Liver (tissue), 9 donors: ENCODE data around the gene ADCK1. TPM values are rescaled to one million over a fixed set of nuclear protein-coding genes. Genes with fewer than 3 reads are reported as not detected.
"Not testable (repeated sequence)": the region's sequence is repeated elsewhere in the genome, so short reads cannot be mapped to it uniquely, and the experiment has no call there.

Source experiments
- DNase-seq: peaks from one replicate; pipeline ENCODE4 v3.0.0-alpha.2; 2017; ENCODE audit warnings: low spot score
- H3K27ac ChIP-seq, 2 donors: one replicate each; pipeline ENCODE4 v1.7.0; 2013; ENCODE audit warnings: inconsistent platforms in 2 of 2, low read length in 2 of 2, control low read depth in 1 of 2, low read depth in 1 of 2, mild to moderate bottlenecking in 1 of 2
- H3K27me3 ChIP-seq, 4 donors: one replicate each; pipeline versions ENCODE4 v1.6.1 to v1.7.0; 2013; ENCODE audit warnings: low read length in 3 of 4, inconsistent platforms in 1 of 4, mild to moderate bottlenecking in 1 of 4, moderate library complexity in 1 of 4; ENCODE audit not compliant: control insufficient read depth in 4 of 4, insufficient read depth in 4 of 4
- H3K36me3 ChIP-seq, 4 donors: one replicate each; pipeline versions ENCODE4 v1.6.1 to v1.7.0; 2013; ENCODE audit warnings: low read length in 3 of 4, mild to moderate bottlenecking in 3 of 4, low read depth in 1 of 4, moderate library complexity in 1 of 4; ENCODE audit not compliant: control insufficient read depth in 4 of 4, insufficient read depth in 3 of 4
- H3K4me1 ChIP-seq, 4 donors: one replicate each; pipeline versions ENCODE4 v1.6.1 to v1.7.0; 2013; ENCODE audit warnings: low read length in 3 of 4, mild to moderate bottlenecking in 3 of 4, moderate library complexity in 1 of 4; ENCODE audit not compliant: control insufficient read depth in 4 of 4, insufficient read depth in 4 of 4
- H3K4me3 ChIP-seq, 3 donors: one replicate each; pipeline versions ENCODE4 v1.6.1 to v1.7.0; 2013; ENCODE audit warnings: low read length in 3 of 3, control low read depth in 1 of 3, low read depth in 1 of 3, mild to moderate bottlenecking in 1 of 3
- H3K9ac ChIP-seq, 2 donors: one replicate each; pipeline ENCODE4 v1.7.0; 2013; ENCODE audit warnings: low read length in 2 of 2, mild to moderate bottlenecking in 2 of 2, moderate library complexity in 2 of 2, control low read depth in 1 of 2, low read depth in 1 of 2
- H3K9me3 ChIP-seq, 4 donors: one replicate each; pipeline versions ENCODE4 v1.6.1 to v1.7.0; 2013; ENCODE audit warnings: low read length in 3 of 4; ENCODE audit not compliant: control insufficient read depth in 4 of 4
- EGR1 ChIP-seq, 2 donors: IDR thresholded peaks; 2 replicates each; pipeline ENCODE4 v1.6.1; 2016 to 2018; ENCODE audit warnings: antibody characterized with exemption in 2 of 2, low read depth in 2 of 2
- FOXA1 ChIP-seq: IDR thresholded peaks from 2 replicates; pipeline ENCODE4 v1.6.1; 2016; ENCODE audit warnings: antibody characterized with exemption
- FOXA2 ChIP-seq: IDR thresholded peaks from 2 replicates; pipeline ENCODE4 v1.6.1; 2016; ENCODE audit warnings: antibody characterized with exemption
- GABPA ChIP-seq, 2 donors: IDR thresholded peaks in 1 of 2; conservative IDR thresholded peaks in 1 of 2; 2 replicates each; pipeline ENCODE4 v1.6.1; 2016; ENCODE audit warnings: antibody characterized with exemption in 2 of 2, mild to moderate bottlenecking in 1 of 2, moderate library complexity in 1 of 2
- HNF4A ChIP-seq, 2 donors: conservative IDR thresholded peaks; 2 replicates each; pipeline ENCODE4 v1.6.1; 2016; ENCODE audit warnings: antibody characterized with exemption in 2 of 2, mild to moderate bottlenecking in 2 of 2
- HNF4G ChIP-seq: IDR thresholded peaks from 2 replicates; pipeline ENCODE4 v1.6.1; 2016; ENCODE audit warnings: antibody characterized with exemption
- JUND ChIP-seq, 2 donors: IDR thresholded peaks; 2 replicates each; pipeline ENCODE4 v1.6.1; 2016; ENCODE audit warnings: antibody characterized with exemption in 2 of 2
- NR2F2 ChIP-seq: IDR thresholded peaks from 2 replicates; pipeline ENCODE4 v1.6.1; 2016; ENCODE audit warnings: antibody characterized with exemption
- RAD21 ChIP-seq, 2 donors: IDR thresholded peaks; 2 replicates each; pipeline ENCODE4 v1.6.1; 2016; ENCODE audit warnings: antibody characterized with exemption in 2 of 2, mild to moderate bottlenecking in 2 of 2
- REST ChIP-seq: IDR thresholded peaks from 2 replicates; pipeline ENCODE4 v1.6.1; 2016; ENCODE audit warnings: antibody characterized with exemption, mild to moderate bottlenecking
- RXRA ChIP-seq, 2 donors: IDR thresholded peaks; 2 replicates each; pipeline ENCODE4 v1.6.1; 2017 to 2018; ENCODE audit warnings: antibody characterized with exemption in 2 of 2, mild to moderate bottlenecking in 1 of 2
- SP1 ChIP-seq: IDR thresholded peaks from 2 replicates; pipeline ENCODE4 v1.6.1; 2018; ENCODE audit warnings: antibody characterized with exemption, mild to moderate bottlenecking
- TAF1 ChIP-seq: conservative IDR thresholded peaks from 2 replicates; pipeline ENCODE4 v1.6.1; 2016; ENCODE audit warnings: antibody characterized with exemption, mild to moderate bottlenecking
- YY1 ChIP-seq: IDR thresholded peaks from 2 replicates; pipeline ENCODE4 v1.6.1; 2016; ENCODE audit warnings: antibody characterized with exemption, mild to moderate bottlenecking
- ZBTB33 ChIP-seq: IDR thresholded peaks from 2 replicates; pipeline ENCODE4 v1.6.1; 2016; ENCODE audit warnings: antibody characterized with exemption
- WGBS: extraction: QIAGEN DNeasy Blood & Tissue Kit; methylation state at CpG from one replicate; pipeline ENCODE4 v1.1.7; 2013; 5-methylcytosine and 5-hydroxymethylcytosine counted together
- polyA plus RNA-seq, 2 donors: library from polyadenylated mRNA; stranded (reverse) in 1 of 2; unstranded in 1 of 2; fragments of 200-250 nt in 1 of 2; fragments of >200 nt in 1 of 2; fragmentation: Nextera tagmentation in 1 of 2; extraction: Ambion mirVana in 1 of 2; gene quantifications; one replicate each; pipeline versions ENCODE4 v1.2.1 to v1.2.3, GENCODE V29; 2013 to 2015
- total RNA-seq, 2 donors: library from RNA; depleted of rRNA; stranded (reverse); fragments of >200 nt; gene quantifications; one replicate each; pipeline ENCODE4 v1.2.3, GENCODE V29; 2014
- TF ChIP-seq, protein P1 (sequence below): IDR thresholded peaks from 2 replicates; pipeline ENCODE4 v1.6.1; 2016; ENCODE audit warnings: antibody characterized with exemption
- TF ChIP-seq, protein P2 (sequence below): IDR thresholded peaks from 2 replicates; pipeline ENCODE4 v1.6.1; 2016; ENCODE audit warnings: antibody characterized with exemption
- TF ChIP-seq, protein P3 (sequence below): fragments of 150-350 bp; IDR thresholded peaks from 2 replicates; pipeline ENCODE4 v1.5.1; 2017; ENCODE audit warnings: improper control_type of control experiment, low read depth, low read length; ENCODE audit not compliant: missing input control
- donor health status: healthy.
- donor health status: healthy.
- donor health status: healthy.
- donor health status: healthy.
- donor health status: healthy.

The ADCK1 gene
- total and polyA plus RNA-seq, 4 donors = 4.0 to 4.9 (median 4.4) TPM

- TF ChIP-seq YY1 (no peak), RAD21 (IDR thresholded peaks at IDR 0.05) (no peak), HNF4A (conservative IDR thresholded peaks at IDR 0.05) (no peak)
- DNase-seq = no peak
- WGBS = 97% methylated on average over 3 of the region's 3 CpGs
- H3K4me1 ChIP-seq = no peaks in the 10 kb centered on the region
- no peak overlapping the region for H3K27ac ChIP-seq
- H3K9me3 ChIP-seq = no peaks in the 10 kb centered on the region
- H3K36me3 ChIP-seq = no peaks in the 10 kb centered on the region
- H3K4me3 ChIP-seq = no peak overlapping the region
- H3K27me3 ChIP-seq = no peaks in the 10 kb centered on the region
- H3K9ac ChIP-seq = no peak overlapping the region
These were observed 8.3 kb downstream of the ADCK1 start for GRCh38 chr14:77808250-77808649.

- 98% methylated on average over 1 of the region's 1 CpG for WGBS
- H3K9me3 ChIP-seq = no peaks in the 10 kb centered on the region
- no peak for TF ChIP-seq TAF1
- no peak overlapping the region for H3K4me3 ChIP-seq
- no peaks in the 10 kb centered on the region for H3K27me3 ChIP-seq
- H3K27ac ChIP-seq = no peak overlapping the region
- H3K36me3 ChIP-seq = no peaks in the 10 kb centered on the region
- no peaks in the 10 kb centered on the region for H3K4me1 ChIP-seq
- no peak for DNase-seq
- no peak overlapping the region for H3K9ac ChIP-seq
These were observed 9.1 kb downstream of the ADCK1 start for GRCh38 chr14:77809011-77809410.

DNA sequence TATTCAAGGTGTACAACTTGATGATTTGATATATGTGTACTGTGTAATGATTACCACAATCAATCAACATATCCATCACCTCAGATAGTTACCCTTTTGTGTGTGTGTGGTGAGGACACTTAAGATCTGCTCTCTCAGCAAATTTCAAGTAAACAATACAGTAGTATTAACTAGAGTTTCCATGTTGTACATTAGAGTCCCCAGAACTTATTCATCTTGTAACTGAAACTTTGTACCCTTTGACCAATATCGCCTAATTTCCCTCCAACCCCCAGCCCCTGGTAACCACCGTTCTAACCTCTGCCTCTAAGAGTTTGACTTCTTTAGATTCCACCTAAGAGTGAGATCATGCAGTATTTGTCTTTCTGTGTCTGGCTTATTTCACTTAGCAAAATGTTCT is 12.1 kb downstream of the ADCK1 start:
- Histone ChIP-seq H3K4me1 (peaks cover 0 to 2% (median under 1%) of the 10 kb centered on the region in 4 donors), H3K27ac (no peak overlapping the region), H3K9ac (no peak overlapping the region), H3K9me3 (no peaks in the 10 kb centered on the region), H3K27me3 (no peaks in the 10 kb centered on the region), H3K36me3 (no peaks in the 10 kb centered on the region), H3K4me3 (no peak overlapping the region)
- WGBS = 88% methylated on average over 2 of the region's 2 CpGs
- no peak for DNase-seq
- TF ChIP-seq, protein P1, sequence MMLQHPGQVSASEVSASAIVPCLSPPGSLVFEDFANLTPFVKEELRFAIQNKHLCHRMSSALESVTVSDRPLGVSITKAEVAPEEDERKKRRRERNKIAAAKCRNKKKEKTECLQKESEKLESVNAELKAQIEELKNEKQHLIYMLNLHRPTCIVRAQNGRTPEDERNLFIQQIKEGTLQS = no peak
- TF ChIP-seq, protein P2, sequence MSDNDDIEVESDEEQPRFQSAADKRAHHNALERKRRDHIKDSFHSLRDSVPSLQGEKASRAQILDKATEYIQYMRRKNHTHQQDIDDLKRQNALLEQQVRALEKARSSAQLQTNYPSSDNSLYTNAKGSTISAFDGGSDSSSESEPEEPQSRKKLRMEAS = no peak
- TF ChIP-seq FOXA1 (no peak), TAF1 (no peak), ZBTB33 (no peak), HNF4G (no peak), JUND (IDR thresholded peaks at IDR 0.05) (no peak), EGR1 (IDR thresholded peaks at IDR 0.05; ENCODE audit: low read depth in 2 of 2) (no peak), FOXA2 (no peak), RAD21 (IDR thresholded peaks at IDR 0.05) (no peak), SP1 (no peak), NR2F2 (no peak), REST (no peak), RXRA (IDR thresholded peaks at IDR 0.05) (no peak), GABPA (IDR thresholded peaks at IDR 0.05 in 1 of 2, conservative IDR thresholded peaks at IDR 0.05 in 1 of 2) (no peak), YY1 (no peak), HNF4A (conservative IDR thresholded peaks at IDR 0.05) (no peak)
- TF ChIP-seq, protein P3, sequence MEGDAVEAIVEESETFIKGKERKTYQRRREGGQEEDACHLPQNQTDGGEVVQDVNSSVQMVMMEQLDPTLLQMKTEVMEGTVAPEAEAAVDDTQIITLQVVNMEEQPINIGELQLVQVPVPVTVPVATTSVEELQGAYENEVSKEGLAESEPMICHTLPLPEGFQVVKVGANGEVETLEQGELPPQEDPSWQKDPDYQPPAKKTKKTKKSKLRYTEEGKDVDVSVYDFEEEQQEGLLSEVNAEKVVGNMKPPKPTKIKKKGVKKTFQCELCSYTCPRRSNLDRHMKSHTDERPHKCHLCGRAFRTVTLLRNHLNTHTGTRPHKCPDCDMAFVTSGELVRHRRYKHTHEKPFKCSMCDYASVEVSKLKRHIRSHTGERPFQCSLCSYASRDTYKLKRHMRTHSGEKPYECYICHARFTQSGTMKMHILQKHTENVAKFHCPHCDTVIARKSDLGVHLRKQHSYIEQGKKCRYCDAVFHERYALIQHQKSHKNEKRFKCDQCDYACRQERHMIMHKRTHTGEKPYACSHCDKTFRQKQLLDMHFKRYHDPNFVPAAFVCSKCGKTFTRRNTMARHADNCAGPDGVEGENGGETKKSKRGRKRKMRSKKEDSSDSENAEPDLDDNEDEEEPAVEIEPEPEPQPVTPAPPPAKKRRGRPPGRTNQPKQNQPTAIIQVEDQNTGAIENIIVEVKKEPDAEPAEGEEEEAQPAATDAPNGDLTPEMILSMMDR = no peak

DNA sequence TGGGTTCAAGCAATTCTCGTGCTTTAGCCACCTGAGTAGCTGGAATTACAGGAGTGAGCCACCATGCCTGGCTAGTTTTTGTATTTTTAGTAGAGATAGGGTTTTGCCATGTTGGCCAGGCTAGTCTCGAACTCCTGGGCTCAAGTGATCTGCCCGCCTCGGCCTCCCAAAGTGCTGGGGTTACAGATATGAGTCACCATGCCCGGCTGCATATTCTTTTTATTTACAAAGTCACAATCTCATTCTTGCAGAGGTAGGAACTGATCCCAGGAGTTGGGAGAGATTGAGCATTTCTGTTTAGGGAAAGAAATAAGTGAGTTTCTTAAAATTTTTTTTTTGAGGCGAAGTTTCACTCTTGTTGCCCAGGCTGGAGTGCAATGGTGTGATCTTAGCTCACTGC is 12.8 kb downstream of the ADCK1 start:
- WGBS = 91% methylated on average over 6 of the region's 6 CpGs
- H3K4me1 ChIP-seq, H3K4me3 ChIP-seq, H3K9ac ChIP-seq, H3K27ac ChIP-seq, DNase-seq, H3K27me3 ChIP-seq, H3K9me3 ChIP-seq, H3K36me3 ChIP-seq: not testable (repeated sequence)
